HG03558 (cell line): Measurements from ENCODE around the gene ATRIP.

Source experiments
- ATAC-seq: cut with Tn5 transposase; IDR thresholded peaks from one replicate; pipeline ENCODE4 v1.9.1; 2021; ENCODE audit warnings: moderate number of reproducible peaks; ENCODE audit not compliant: unreplicated experiment; ENCODE audit errors: extremely low read depth

ATRIP gene

GRCh38 chr3:48422681-48423080 is 23.9 kb upstream of the ATRIP start:
- no peak for ATAC-seq

GRCh38 chr3:48423241-48423882 is 23.2 kb upstream of the ATRIP start:
- ATAC-seq = no peak

- ATAC-seq = no peak
These were observed 22.4 kb upstream of the ATRIP start for GRCh38 chr3:48423883-48424695.

- ATAC-seq = no peak
These were observed 21.2 kb upstream of the ATRIP start for GRCh38 chr3:48425281-48425812.

GRCh38 chr3:48426401-48426909 is 20.1 kb upstream of the ATRIP start:
- ATAC-seq = no peak

GRCh38 chr3:48426944-48427629 is 19.4 kb upstream of the ATRIP start:
- ATAC-seq = no peak

GRCh38 chr3:48427630-48427962 is 18.9 kb upstream of the ATRIP start:
- no peak for ATAC-seq

- no peak for ATAC-seq
These were observed 18.4 kb upstream of the ATRIP start for GRCh38 chr3:48428088-48428571.

- ATAC-seq = no peak
These were observed 17.8 kb upstream of the ATRIP start for GRCh38 chr3:48428572-48429316.

GRCh38 chr3:48429317-48429959 is 17.1 kb upstream of the ATRIP start:
- no peak for ATAC-seq

GRCh38 chr3:48429960-48430707 is 16.4 kb upstream of the ATRIP start, which contains the start of gene PLXNB1:
Gene PLXNB1, minus strand, starts transcription at chr3:48430086. Its CDS starts 5,475 bp downstream, at chr3:48424611.
- ATAC-seq = no peak

GRCh38 chr3:48430708-48431101 is 15.8 kb upstream of the ATRIP start:
- ATAC-seq = no peak

GRCh38 chr3:48431224-48432029 is 15.1 kb upstream of the ATRIP start:
- ATAC-seq = no peak

- no peak for ATAC-seq
These were observed 13.8 kb upstream of the ATRIP start for GRCh38 chr3:48432411-48433371.

GRCh38 chr3:48433472-48434118 is 12.9 kb upstream of the ATRIP start:
- no peak for ATAC-seq

GRCh38 chr3:48434591-48435222 is 11.8 kb upstream of the ATRIP start:
- ATAC-seq = no peak
